ENCODE data around the gene STXBP3. TPM values are rescaled to one million over a fixed set of nuclear protein-coding genes. Genes with fewer than 3 reads are reported as not detected.

Gene STXBP3
- total and polyA plus RNA-seq, 2 of the 13 experiments (the other 11 are each of a cell fraction or from before 2014, with no cell fraction given), result 13.0 to 20.8 TPM

DNA sequence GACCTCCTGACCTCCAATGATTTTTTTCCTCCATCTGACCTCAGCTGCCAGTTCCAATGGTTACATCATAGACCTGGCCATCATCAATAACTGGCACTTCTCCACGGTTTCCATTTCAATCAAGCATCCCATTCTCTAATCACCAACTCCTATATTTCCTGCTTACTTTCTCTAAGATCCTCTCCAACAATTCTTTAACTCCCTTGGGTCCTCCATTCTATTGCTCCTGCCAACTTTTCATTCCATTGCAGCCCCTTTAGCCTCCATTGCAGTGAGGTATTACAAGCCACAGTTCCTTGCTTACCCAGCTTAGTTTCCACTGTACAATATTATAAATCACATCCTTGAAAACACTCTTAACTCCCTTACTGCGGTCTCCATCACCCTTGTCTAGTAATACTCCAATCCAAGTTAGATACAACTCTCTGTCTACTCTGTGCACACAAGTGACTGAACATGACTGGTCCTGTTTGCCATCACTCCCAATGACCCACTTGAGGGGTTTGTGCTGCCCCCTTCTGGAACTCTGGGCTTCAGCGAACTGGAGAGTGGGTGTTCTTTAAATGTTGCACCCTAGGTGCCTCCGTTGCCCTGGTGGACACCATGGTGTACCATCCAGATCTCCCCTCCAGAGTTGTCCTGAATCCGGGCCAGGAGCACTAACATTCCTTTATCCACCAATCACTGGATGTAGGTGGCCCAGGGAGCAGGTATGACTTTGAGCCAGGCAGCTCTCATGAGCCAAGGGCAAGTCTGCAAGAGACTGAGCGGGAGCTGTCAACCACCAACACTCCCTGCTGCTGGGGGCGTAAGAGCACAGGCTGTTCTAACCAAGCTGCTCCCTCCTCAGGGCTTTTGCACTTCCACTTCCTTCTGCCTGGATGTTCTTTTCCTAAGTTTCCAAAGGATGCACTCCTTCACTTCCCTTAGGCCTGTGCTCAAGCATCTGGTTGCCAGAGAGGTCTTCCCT, 37.5 kb upstream of the STXBP3 start:
- ATAC-seq (peak; percentile 60), DNase-seq (ENCODE audit: low spot score) (no peak), FAIRE-seq (no peak)
- no peak overlapping the region for H3K27ac ChIP-seq (ENCODE audit: extremely low read length, insufficient read depth, low read length)
- H4K20me1 ChIP-seq (ENCODE audit: insufficient read depth, low read length), result no peaks in the 10 kb centered on the region; the same call in 1 of the 2 replicates
- H3K4me3 ChIP-seq (replicated peaks in 1 of 3; ENCODE audit: insufficient read depth in 1 of 3, low read depth in 2 of 3, low read length in 3 of 3), result no peak overlapping the region
- no peaks in the 10 kb centered on the region; a peak in 1 of 5 replicates for H3K27me3 ChIP-seq (ENCODE audit: control insufficient read depth in 1 of 2, insufficient read depth in 2 of 2, low read length in 2 of 2)
- H3K9me3 ChIP-seq (ENCODE audit: low read length), result no peaks in the 10 kb centered on the region
- TF ChIP-seq, protein P1, sequence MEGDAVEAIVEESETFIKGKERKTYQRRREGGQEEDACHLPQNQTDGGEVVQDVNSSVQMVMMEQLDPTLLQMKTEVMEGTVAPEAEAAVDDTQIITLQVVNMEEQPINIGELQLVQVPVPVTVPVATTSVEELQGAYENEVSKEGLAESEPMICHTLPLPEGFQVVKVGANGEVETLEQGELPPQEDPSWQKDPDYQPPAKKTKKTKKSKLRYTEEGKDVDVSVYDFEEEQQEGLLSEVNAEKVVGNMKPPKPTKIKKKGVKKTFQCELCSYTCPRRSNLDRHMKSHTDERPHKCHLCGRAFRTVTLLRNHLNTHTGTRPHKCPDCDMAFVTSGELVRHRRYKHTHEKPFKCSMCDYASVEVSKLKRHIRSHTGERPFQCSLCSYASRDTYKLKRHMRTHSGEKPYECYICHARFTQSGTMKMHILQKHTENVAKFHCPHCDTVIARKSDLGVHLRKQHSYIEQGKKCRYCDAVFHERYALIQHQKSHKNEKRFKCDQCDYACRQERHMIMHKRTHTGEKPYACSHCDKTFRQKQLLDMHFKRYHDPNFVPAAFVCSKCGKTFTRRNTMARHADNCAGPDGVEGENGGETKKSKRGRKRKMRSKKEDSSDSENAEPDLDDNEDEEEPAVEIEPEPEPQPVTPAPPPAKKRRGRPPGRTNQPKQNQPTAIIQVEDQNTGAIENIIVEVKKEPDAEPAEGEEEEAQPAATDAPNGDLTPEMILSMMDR (CRISPR knock-in tag; IDR thresholded peaks at IDR 0.05), result peak; percentile 45
- 0 out of 2 replicates have a peak, but pooled peaks have one; percentile 14 for TF ChIP-seq SMC3 (IDR thresholded peaks at IDR 0.05; ENCODE audit: low read length)
- TF ChIP-seq ZNF160 (CRISPR knock-in tag; IDR thresholded peaks at IDR 0.05), result no peak
- TF ChIP-seq KDM5A (IDR thresholded peaks at IDR 0.05; ENCODE audit: borderline replicate concordance, low read length), result no peak
- TF ChIP-seq STAG1 (CRISPR knock-in tag; IDR thresholded peaks at IDR 0.05), result peak; percentile 25; the same call in 1 of the 2 replicates
- TF ChIP-seq ZNF746 (CRISPR knock-in tag; IDR thresholded peaks at IDR 0.05), result no peak
- TF ChIP-seq, protein P2, sequence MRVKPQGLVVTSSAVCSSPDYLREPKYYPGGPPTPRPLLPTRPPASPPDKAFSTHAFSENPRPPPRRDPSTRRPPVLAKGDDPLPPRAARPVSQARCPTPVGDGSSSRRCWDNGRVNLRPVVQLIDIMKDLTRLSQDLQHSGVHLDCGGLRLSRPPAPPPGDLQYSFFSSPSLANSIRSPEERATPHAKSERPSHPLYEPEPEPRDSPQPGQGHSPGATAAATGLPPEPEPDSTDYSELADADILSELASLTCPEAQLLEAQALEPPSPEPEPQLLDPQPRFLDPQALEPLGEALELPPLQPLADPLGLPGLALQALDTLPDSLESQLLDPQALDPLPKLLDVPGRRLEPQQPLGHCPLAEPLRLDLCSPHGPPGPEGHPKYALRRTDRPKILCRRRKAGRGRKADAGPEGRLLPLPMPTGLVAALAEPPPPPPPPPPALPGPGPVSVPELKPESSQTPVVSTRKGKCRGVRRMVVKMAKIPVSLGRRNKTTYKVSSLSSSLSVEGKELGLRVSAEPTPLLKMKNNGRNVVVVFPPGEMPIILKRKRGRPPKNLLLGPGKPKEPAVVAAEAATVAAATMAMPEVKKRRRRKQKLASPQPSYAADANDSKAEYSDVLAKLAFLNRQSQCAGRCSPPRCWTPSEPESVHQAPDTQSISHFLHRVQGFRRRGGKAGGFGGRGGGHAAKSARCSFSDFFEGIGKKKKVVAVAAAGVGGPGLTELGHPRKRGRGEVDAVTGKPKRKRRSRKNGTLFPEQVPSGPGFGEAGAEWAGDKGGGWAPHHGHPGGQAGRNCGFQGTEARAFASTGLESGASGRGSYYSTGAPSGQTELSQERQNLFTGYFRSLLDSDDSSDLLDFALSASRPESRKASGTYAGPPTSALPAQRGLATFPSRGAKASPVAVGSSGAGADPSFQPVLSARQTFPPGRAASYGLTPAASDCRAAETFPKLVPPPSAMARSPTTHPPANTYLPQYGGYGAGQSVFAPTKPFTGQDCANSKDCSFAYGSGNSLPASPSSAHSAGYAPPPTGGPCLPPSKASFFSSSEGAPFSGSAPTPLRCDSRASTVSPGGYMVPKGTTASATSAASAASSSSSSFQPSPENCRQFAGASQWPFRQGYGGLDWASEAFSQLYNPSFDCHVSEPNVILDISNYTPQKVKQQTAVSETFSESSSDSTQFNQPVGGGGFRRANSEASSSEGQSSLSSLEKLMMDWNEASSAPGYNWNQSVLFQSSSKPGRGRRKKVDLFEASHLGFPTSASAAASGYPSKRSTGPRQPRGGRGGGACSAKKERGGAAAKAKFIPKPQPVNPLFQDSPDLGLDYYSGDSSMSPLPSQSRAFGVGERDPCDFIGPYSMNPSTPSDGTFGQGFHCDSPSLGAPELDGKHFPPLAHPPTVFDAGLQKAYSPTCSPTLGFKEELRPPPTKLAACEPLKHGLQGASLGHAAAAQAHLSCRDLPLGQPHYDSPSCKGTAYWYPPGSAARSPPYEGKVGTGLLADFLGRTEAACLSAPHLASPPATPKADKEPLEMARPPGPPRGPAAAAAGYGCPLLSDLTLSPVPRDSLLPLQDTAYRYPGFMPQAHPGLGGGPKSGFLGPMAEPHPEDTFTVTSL (CRISPR knock-in tag; IDR thresholded peaks at IDR 0.05; ENCODE audit: borderline replicate concordance), result no peak
- TF ChIP-seq ZNF136 (CRISPR knock-in tag; IDR thresholded peaks at IDR 0.05; ENCODE audit: low read depth), result no peak
- TF ChIP-seq ZNF432 (CRISPR knock-in tag; IDR thresholded peaks at IDR 0.05; ENCODE audit: borderline replicate concordance), result no peak
- no peak for TF ChIP-seq ZNF296 (CRISPR knock-in tag; conservative IDR thresholded peaks at IDR 0.05)
- TF ChIP-seq NFRKB (IDR thresholded peaks at IDR 0.05), result no peak
- in situ Hi-C loops (cut with HindIII; ENCODE audit: extremely low pct_ligation_motif_present, low pct_unique_long_range_greater_than_20kb), result no loop called here
- no peak overlapping the region for H3K9ac ChIP-seq (ENCODE audit: insufficient read depth, low read depth, low read length)
- intact Hi-C loops (cut with micrococcal nuclease; ENCODE audit: unreplicated experiment), result no loop called here
- no peak overlapping the region for H2AFZ ChIP-seq (ENCODE audit: low read length)
- H3K4me2 ChIP-seq (ENCODE audit: low read depth, low read length), result no peak overlapping the region
- 42% methylated on average over 6 of the region's 7 CpGs for WGBS (ENCODE audit: low lambda C conversion rate)
- POLR2A ChIA-PET, result no interaction called here
- no peaks in the 10 kb centered on the region for H3K4me1 ChIP-seq (ENCODE audit: insufficient read depth, low read length)
- H3K79me2 ChIP-seq (ENCODE audit: insufficient read depth, low read length), result no peaks in the 10 kb centered on the region
- CTCF ChIA-PET (ENCODE audit: low intra/inter-chr PET ratio, low total read pairs), result no interaction called here
- no TSS peak for BruUV-seq (replicated peaks)
- no peaks in the 10 kb centered on the region for H3K36me3 ChIP-seq (replicated peaks in 1 of 2; ENCODE audit: control insufficient read depth in 1 of 2, insufficient read depth in 2 of 2, low read length in 2 of 2)
